Fibroblast of skin of right biceps (primary cell): Measurements from ENCODE around the gene CCDC12.

Experiments
- DNase-seq: peaks from one replicate; pipeline ENCODE4 v3.0.0-alpha.2; 2013

Gene CCDC12

DNA sequence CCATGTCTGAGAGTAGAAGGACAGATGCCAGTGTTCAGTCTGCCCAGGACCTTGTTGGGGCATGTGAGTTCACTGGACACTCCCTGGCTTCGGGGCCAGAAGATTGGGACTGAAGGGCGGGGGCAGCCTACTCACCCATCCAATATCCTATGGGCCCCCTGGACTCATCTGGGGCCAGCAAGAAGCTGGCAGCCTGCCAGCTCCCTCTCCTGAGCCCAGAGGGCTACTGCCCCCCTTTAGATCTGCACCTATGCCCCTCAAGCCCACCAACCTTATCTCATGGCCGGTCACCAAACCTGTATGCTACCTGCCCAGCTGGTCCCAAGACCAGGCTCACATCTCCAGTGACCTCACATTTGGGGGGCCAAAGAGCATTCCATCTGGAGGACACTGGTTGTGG is 90.9 kb downstream of the CCDC12 start:
- DNase-seq = no peak

GRCh38 chr3:46884929-46885328 is 91.6 kb downstream of the CCDC12 start:
- no peak for DNase-seq

DNA sequence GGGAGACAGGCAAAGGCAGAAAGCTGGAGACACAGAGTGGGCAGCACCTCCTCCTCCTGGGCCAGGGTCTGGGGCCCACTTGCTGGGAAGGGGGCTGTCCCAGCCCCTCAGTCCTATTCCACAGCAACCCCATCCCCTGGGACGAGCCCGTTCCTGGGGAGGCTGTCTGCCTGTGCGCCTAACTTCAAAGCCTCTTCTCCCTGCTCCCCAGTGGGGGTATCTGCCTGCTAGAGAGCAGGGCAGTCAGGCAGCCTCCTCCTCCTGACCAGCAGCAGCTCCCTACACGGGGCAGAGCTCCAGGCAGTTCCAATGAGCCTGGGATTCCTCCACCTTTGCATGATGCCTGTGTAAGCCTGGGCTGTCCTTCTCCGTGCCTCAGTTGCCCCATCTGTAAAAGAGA is 92.1 kb downstream of the CCDC12 start:
- no peak for DNase-seq

- no peak for DNase-seq
Measured at GRCh38 chr3:46883830-46884185, 92.7 kb downstream of the CCDC12 start.

DNA sequence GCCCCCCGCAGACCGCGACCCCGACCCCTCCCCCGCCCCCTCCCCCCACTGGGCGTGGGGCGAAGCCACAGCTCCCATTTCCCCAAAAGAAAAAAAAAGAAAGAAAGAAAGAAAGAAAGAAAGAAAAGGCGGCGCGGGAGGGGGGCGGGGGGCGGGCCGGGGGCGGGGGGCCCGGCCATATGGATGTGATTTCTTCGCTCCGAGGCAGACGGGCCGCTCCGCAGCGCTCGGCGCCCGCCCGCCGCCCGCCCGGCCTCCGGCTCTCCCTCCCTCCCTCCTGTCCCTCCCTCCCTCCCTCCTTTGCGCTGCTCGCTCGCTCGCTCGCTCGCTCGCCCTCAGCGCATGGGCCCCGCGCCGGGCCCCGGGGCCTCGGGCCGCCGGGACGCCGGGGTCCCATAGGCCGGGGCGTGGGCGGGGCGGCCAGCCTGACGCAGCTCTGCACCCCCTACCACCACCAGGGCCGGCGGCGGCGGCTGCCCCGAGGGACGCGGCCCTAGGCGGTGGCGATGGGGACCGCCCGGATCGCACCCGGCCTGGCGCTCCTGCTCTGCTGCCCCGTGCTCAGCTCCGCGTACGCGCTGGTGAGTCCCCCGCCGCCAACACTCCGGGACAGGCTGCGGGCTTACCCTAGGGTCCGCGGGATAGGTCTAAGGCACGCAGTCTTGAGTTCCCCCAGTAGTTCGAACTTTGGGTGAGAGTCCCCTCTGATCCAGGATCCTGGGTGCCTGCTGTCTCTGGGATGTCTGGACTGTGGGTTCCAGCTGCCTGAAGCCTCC is 93.3 kb downstream of the CCDC12 start:
- DNase-seq = peak; percentile 50

DNA sequence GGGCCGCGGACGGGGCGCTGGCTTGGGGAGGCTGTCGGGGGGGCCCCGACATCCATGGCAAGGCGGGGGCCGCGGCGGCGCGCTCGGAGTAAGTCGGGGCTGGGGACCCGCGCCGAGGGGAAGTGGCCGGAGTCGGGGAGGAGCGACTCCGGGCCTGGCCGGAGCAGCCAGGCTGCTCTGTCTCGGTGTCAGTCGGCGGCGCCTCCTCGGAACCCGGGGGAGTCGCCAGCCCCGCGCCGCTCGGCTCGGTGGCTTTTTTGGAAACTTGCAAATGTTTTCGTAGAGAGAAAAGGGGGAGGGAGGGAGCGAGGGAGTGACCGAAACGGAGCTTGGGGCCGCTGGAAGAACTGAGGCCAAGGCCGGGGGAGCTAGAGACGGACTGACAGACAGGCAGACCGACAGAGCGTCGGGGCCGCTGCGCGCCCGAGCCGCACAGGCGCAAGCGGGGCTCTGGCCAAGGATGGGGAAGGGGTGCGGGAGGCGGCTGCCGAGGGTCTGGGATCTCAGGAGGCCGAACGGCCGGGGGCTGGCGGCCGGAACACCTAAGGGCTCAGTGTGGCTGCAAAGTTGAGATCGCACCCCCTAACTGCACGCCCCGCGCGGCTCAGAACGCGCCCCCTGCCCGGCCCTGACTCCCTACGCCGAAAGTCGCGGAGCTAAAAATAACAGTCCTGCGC is 94.0 kb downstream of the CCDC12 start:
- peak; percentile 38 for DNase-seq

DNA sequence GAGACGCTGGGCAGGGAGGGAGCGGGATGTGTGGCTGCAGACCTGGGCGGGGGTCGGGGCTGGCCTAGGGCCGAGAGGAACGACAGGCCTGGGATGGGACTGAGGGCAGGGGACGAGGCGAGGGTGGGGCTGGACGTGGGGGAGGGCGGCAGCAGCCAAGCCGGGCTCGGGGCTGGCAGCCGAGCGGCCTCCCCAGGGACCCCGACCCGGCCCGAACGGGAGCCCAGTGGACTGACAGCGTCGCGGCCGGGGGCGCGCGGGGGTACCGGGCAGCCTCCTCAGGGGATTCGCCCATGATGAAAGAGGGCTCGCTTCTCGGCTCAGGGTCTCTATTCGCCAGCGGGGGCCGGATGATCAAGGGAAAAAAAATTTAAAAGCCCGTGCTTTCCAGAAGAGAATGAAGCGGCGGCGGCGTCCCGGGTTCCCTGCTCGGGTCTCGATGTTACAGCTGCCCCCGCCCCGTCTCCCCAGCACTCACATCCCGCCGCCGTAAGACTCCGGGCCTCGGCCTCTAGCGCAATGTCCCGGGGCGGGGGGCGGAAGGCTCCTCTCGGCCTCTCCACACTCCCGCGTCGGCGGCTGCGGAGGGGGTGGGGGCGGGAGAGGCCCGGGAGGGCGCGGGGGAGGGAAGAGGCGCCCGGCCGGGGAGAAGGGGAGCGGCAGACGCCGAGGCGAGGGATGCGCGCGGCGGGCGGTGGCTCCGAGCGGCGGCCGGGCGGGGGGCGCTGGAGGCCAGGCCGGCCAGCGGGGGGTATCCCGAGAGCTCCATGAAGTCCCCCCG is 94.8 kb downstream of the CCDC12 start:
- DNase-seq = peak; percentile 54

DNA sequence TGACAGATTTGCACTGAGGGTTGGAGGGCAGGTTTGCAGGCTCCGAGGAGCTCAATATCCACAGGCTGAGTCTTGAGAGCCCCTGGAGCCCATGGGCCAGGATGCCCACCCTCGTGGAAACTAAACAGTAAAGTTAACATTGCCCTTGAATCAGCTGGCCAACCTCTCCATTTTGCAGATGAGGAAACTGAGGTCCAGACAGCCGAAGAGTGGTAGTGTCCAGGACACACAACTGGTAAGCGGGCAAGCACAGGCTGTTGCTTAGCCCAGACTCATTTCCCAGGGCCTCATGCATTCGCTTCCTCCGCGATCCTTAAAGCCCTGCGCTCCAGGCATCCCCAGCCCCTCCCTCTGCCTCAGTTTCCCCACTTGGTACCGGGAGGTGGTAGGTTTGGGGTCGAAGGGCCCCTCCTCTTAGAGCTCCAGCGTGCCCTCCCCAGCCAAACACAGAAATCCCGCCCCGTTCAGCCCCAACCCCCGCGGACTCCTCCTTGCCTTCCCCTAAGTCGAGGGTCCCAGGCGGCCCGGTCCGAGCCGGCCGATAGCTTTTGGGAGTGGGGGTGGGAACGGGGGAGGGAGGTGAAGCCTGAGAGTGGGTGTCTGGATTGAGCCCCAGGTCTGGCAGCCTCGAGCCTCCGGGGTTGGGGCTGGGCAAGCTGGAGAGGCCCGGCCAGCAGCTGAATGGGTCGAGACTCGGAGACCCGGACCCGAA is 95.5 kb downstream of the CCDC12 start:
- DNase-seq = no peak

- no peak for DNase-seq
Measured at GRCh38 chr3:46878781-46879436, 97.6 kb downstream of the CCDC12 start.

GRCh38 chr3:46877406-46878125 is 99.0 kb downstream of the CCDC12 start, which contains the start of gene PTH1R:
PTH1R (plus strand) TSS chr3:46877721; CDS start chr3:46883560, 5,839 bp downstream.
- no peak for DNase-seq

DNA sequence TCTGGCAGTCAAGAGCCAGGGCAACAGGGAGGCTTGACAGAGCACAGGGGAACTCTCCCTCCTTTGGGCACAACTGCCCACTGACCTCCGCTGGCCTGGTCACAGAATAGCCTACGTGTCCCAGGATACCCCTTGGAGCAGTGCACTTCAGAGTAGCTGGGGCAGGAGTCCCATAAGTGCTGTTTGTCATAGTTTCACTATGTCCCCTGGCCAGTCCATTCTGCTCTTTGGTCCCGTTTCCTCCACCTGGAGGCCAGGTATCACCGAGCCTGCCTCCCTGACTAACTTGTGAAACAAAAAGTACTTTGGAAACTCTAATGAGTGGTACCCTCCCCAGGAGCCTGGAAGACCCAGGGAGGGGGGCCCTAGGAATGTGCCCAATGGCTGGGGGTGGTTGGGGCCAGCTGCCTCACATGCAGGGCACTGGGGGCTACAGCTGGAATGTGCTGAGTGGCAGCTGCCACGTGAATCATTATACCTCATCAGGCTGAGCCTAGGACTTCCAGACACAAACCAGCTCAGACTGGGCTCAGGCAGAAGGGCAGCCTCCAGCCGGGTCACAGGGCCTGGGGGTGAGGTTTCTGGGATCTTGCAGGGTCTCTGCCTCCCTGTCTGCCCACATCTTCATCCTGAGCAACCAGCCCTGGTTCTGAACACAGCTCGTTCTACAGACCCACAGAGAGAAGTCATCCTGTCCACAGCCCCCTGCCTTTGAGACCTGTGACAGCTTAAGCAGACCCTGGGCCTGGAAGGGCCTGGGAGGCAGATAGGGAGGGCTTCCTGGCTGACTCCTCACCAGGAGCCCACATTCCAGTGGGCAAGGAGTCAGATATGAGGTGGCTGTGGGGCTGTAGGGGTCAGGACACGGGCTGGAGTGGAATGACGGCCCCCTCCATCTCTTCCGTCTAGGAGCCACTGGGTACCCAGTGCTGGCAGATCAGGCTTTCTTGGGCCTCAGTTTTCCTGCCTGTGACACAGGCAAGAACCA is 99.9 kb downstream of the CCDC12 start:
- DNase-seq = no peak

GRCh38 chr3:46875560-46875959 is 101.0 kb downstream of the CCDC12 start:
- no peak for DNase-seq

- peak; percentile 46 for DNase-seq
Measured at GRCh38 chr3:46874430-46874829, 102.1 kb downstream of the CCDC12 start.

DNA sequence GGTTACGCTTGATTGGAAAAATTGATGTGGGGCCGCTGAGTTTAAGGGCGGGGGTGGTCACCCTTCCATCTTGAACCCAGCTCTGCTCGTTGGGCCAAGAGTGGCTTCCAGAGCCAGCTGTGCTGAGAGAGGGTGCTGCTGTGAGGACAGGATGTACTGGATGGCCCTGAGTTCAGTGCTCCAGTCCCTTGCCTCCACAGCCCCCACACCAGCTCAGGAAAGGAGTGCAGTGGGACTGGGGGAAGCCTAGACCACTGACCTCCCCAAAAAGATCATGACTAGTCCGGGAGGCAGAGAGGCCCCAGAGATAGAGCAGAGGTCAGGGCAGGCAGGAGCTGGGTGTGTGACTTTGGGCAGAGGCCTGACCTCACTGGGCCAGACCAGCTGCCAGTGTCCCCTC is 103.0 kb downstream of the CCDC12 start:
- DNase-seq = no peak
